Ishikawa (cell line): ENCODE data around the gene MMP17.

Experiments
- CEBPB ChIP-seq: IDR thresholded peaks from 2 replicates; pipeline ENCODE4 v1.6.1; 2012
- CREB1 ChIP-seq: IDR thresholded peaks from 2 replicates; pipeline ENCODE4 v1.6.1; 2012; ENCODE audit warnings: low read depth
- EGR1 ChIP-seq: IDR thresholded peaks from 2 replicates; pipeline ENCODE4 v1.6.1; 2012
- EP300 ChIP-seq: IDR thresholded peaks from 2 replicates; pipeline ENCODE4 v1.6.1; 2012; ENCODE audit warnings: borderline replicate concordance
- FOXM1 ChIP-seq: IDR thresholded peaks from 2 replicates; pipeline ENCODE4 v1.6.1; 2012; ENCODE audit warnings: low read depth, borderline replicate concordance
- MAX ChIP-seq: IDR thresholded peaks from 2 replicates; pipeline ENCODE4 v1.6.1; 2012
- NFIC ChIP-seq: IDR thresholded peaks from 2 replicates; pipeline ENCODE4 v1.6.1; 2012
- RAD21 ChIP-seq: IDR thresholded peaks from 2 replicates; pipeline ENCODE4 v1.6.1; 2012; ENCODE audit warnings: low read depth
- REST ChIP-seq: IDR thresholded peaks from 2 replicates; pipeline ENCODE4 v1.6.1; 2012; ENCODE audit warnings: low read depth, mild to moderate bottlenecking
- TAF1 ChIP-seq: IDR thresholded peaks from 2 replicates; pipeline ENCODE4 v1.6.1; 2012; ENCODE audit warnings: low read depth, mild to moderate bottlenecking
- TCF12 ChIP-seq: IDR thresholded peaks from 2 replicates; pipeline ENCODE4 v1.6.1; 2012; ENCODE audit warnings: low read depth
- TEAD4 ChIP-seq: IDR thresholded peaks from 2 replicates; pipeline ENCODE4 v1.6.1; 2012
- USF1 ChIP-seq: IDR thresholded peaks from 2 replicates; pipeline ENCODE4 v1.6.1; 2012
- YY1 ChIP-seq: IDR thresholded peaks from 2 replicates; pipeline ENCODE4 v1.6.1; 2012; ENCODE audit warnings: low read depth
- ZBTB7A ChIP-seq: IDR thresholded peaks from 2 replicates; pipeline ENCODE4 v1.6.1; 2012; ENCODE audit warnings: low read depth

The MMP17 gene

GRCh38 chr12:131801254-131801866 is 26.8 kb upstream of the MMP17 start:
- TF ChIP-seq EGR1: no peak

- TF ChIP-seq TAF1 (no peak), ZBTB7A (peak; percentile 67; the same call in 1 of the 2 replicates), USF1 (peak; percentile 58), RAD21 (no peak), MAX (no peak), NFIC (peak; percentile 29; the same call in 1 of the 2 replicates), TEAD4 (peak; percentile 9; the same call in 1 of the 2 replicates)
These were observed 24.2 kb upstream of the MMP17 start for GRCh38 chr12:131803961-131804521.

- TF ChIP-seq EGR1: no peak
- TF ChIP-seq TAF1: no peak
- TF ChIP-seq CREB1: no peak
These were observed 22.8 kb upstream of the MMP17 start for GRCh38 chr12:131805421-131805820.

GRCh38 chr12:131806674-131807073 is 21.5 kb upstream of the MMP17 start:
- TF ChIP-seq TAF1: no peak
- no peak for TF ChIP-seq EGR1
- TF ChIP-seq REST: no peak
- no peak for TF ChIP-seq NFIC

- TF ChIP-seq EP300 (no peak), YY1 (no peak), TEAD4 (no peak), TCF12 (no peak), CEBPB (no peak), FOXM1 (no peak), NFIC (no peak)
These were observed 19.3 kb upstream of the MMP17 start for GRCh38 chr12:131808744-131809371.

GRCh38 chr12:131810726-131811125 is 17.5 kb upstream of the MMP17 start:
- TF ChIP-seq REST: no peak
- TF ChIP-seq TAF1: no peak
- TF ChIP-seq TCF12: no peak
- no peak for TF ChIP-seq ZBTB7A
- no peak for TF ChIP-seq RAD21
- no peak for TF ChIP-seq EGR1
- no peak for TF ChIP-seq EP300
- no peak for TF ChIP-seq TEAD4
- TF ChIP-seq YY1: no peak
- TF ChIP-seq MAX: no peak
- no peak for TF ChIP-seq CREB1
- no peak for TF ChIP-seq USF1
- no peak for TF ChIP-seq CEBPB
- TF ChIP-seq NFIC: no peak

GRCh38 chr12:131815131-131815530 is 13.1 kb upstream of the MMP17 start:
- no peak for TF ChIP-seq TCF12
- TF ChIP-seq CREB1: no peak
